Stomach (tissue), 9 donors: ENCODE measurements around the gene BRCA1. TPM values are rescaled to one million over a fixed set of nuclear protein-coding genes. Genes with fewer than 3 reads are reported as not detected.
"Not testable (repeated sequence)": the region's sequence is repeated elsewhere in the genome, so short reads cannot be mapped to it uniquely, and the experiment has no call there.

Source experiments
- DNase-seq, 2 donors: peaks; one replicate each; pipeline versions ENCODE4 v3.0.0 to v3.0.0-alpha.2; 2013 to 2019
- H3K27ac ChIP-seq, 5 donors: fragments of 200-600 bp in 4 of 5; sonication (generic) in 4 of 5; one replicate each; pipeline ENCODE4 v1.5.1; 2013 to 2019; ENCODE audit warnings: mild to moderate bottlenecking in 1 of 5, moderate library complexity in 1 of 5
- H3K27me3 ChIP-seq, 3 donors: fragments of 200-600 bp; sonication (generic); one replicate each; pipeline ENCODE4 v1.5.1; 2017 to 2019; ENCODE audit warnings: mixed run types in 1 of 3
- H3K36me3 ChIP-seq, 4 donors: fragments of 200-600 bp; sonication (generic); 1 replicate in 3 of 4; 2 replicates in 1 of 4; pipeline ENCODE4 v1.5.1; 2016 to 2019
- H3K4me1 ChIP-seq, 4 donors: fragments of 200-600 bp; sonication (generic); one replicate each; pipeline ENCODE4 v1.5.1; 2016 to 2019
- H3K4me3 ChIP-seq, 4 donors: fragments of 200-600 bp; sonication (generic) in 3 of 4; one replicate each; pipeline ENCODE4 v1.5.1; 2016 to 2019; ENCODE audit warnings: mild to moderate bottlenecking in 1 of 4
- H3K9me3 ChIP-seq, 4 donors: fragments of 200-600 bp; sonication (generic); one replicate each; pipeline ENCODE4 v1.5.1; 2016 to 2019
- EP300 ChIP-seq: sonication (generic); formaldehyde crosslinking; IDR thresholded peaks from one replicate; pipeline ENCODE4 v1.6.1; 2017; ENCODE audit warnings: antibody characterized with exemption
- POLR2A ChIP-seq, 4 donors: fragments of 450-650 bp; IDR thresholded peaks; one replicate each; pipeline ENCODE4 v1.6.1; 2016; ENCODE audit warnings: antibody characterized with exemption in 4 of 4, control low read depth in 2 of 4, mild to moderate bottlenecking in 1 of 4, moderate library complexity in 1 of 4
- POLR2AphosphoS5 ChIP-seq, 3 donors: sonication (generic); formaldehyde crosslinking; IDR thresholded peaks; one replicate each; pipeline ENCODE4 v1.6.1; 2016; ENCODE audit warnings: antibody characterized with exemption in 3 of 3
- WGBS, 5 donors: extraction: QIAGEN DNeasy Blood & Tissue Kit in 3 of 5; methylation state at CpG; one replicate each; pipeline versions ENCODE4 v1.1.5 to v1.1.7; 2013 to 2018; 5-methylcytosine and 5-hydroxymethylcytosine counted together
- intact Hi-C: fragments of 100-400 bp; cut with DNase I; formaldehyde crosslinking; loops from one replicate; pipeline ENCODE4 v1.15.1; 2023; ENCODE audit warnings: low total_unique reads
- polyA plus RNA-seq, 3 donors: library from polyadenylated mRNA; stranded (reverse); fragments of 200-250 nt; gene quantifications; one replicate each; pipeline ENCODE4 v1.2.3, GENCODE V29; 2013
- total RNA-seq, 5 donors: library from RNA; depleted of rRNA; stranded (reverse); fragments of >200 nt; gene quantifications; one replicate each; pipeline versions ENCODE4 v1.1.0 to v1.2.3, GENCODE V29; 2014 to 2016
- TF ChIP-seq, protein P1 (sequence below), 7 experiments: fragments of 450-650 bp in 4 of 7; fragments of 200-600 bp in 3 of 7; sonication (generic) in 3 of 7; IDR thresholded peaks; one replicate each; pipeline ENCODE4 v1.5.1; 2016 to 2019; ENCODE audit warnings: antibody characterized with exemption in 7 of 7, control low read depth in 2 of 7, mild to moderate bottlenecking in 1 of 7
- donor health status: healthy with polysubstance abuse.
- donor health status: Bipolar disorder and iron deficiency.
- donor health status: healthy.

BRCA1 gene
- total and polyA plus RNA-seq, 8 donors: 2.0 to 47.5 (median 14.3) TPM

DNA sequence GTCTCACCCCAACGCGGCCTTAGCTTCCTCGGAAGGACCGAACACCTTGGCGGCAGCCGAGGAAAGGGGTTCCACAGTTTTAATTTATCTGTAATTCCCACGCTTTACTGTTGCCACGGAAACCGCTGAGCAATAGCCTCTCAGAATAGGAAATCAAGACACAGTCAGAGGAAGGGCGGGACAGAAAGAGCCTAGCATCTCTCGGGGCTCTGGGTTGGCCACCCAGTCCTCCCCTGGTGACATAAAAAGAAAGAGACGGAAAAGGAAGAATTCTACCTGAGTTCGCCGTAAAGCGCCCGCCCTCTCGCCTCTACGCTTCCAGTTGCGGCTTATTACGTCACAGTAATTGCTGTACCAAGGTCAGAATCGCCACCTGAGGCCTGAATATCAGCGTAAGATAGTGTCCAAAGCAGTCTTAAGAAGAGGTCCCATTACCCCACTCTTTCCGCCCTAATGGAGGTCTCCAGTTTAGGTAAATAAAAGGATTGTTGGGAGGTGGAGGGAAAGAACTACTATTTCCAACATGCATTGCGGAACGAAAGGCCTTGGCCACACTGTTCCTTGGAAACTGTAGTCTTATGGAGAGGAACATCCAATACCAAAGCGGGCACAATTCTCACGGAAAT lies 45.1 kb upstream of the BRCA1 start:
- peak overlapping the region; percentile 65 to 81 (median 72) for H3K4me3 ChIP-seq
- no peaks in the 10 kb centered on the region for H3K27me3 ChIP-seq
- H3K9me3 ChIP-seq: no peaks in the 10 kb centered on the region
- peak; percentile 91 to 98 for DNase-seq
- intact Hi-C loops: loop anchor here (5.0 kb wide), 1 partner anchor 43 kb away; the partner anchor contains the start of gene BRCA1
- WGBS, 5 donors: 0 to 1% (median 1%) methylated on average over 27 of the region's 27 CpGs
- peak overlapping the region; percentile 89 to 99 (median 95) for H3K27ac ChIP-seq
- TF ChIP-seq POLR2AphosphoS5 (IDR thresholded peaks at IDR 0.05): peak; percentile 61 to 92 (median 81)
- no peak for TF ChIP-seq EP300
- TF ChIP-seq POLR2A (IDR thresholded peaks at IDR 0.05): no peak
- TF ChIP-seq, protein P1, sequence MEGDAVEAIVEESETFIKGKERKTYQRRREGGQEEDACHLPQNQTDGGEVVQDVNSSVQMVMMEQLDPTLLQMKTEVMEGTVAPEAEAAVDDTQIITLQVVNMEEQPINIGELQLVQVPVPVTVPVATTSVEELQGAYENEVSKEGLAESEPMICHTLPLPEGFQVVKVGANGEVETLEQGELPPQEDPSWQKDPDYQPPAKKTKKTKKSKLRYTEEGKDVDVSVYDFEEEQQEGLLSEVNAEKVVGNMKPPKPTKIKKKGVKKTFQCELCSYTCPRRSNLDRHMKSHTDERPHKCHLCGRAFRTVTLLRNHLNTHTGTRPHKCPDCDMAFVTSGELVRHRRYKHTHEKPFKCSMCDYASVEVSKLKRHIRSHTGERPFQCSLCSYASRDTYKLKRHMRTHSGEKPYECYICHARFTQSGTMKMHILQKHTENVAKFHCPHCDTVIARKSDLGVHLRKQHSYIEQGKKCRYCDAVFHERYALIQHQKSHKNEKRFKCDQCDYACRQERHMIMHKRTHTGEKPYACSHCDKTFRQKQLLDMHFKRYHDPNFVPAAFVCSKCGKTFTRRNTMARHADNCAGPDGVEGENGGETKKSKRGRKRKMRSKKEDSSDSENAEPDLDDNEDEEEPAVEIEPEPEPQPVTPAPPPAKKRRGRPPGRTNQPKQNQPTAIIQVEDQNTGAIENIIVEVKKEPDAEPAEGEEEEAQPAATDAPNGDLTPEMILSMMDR (IDR thresholded peaks at IDR 0.05): no peak
- H3K36me3 ChIP-seq: peaks cover 0 to 12% (median 4%) of the 10 kb centered on the region in 4 donors
- H3K4me1 ChIP-seq: peaks cover 38 to 67% (median 53%) of the 10 kb centered on the region in 4 donors

DNA sequence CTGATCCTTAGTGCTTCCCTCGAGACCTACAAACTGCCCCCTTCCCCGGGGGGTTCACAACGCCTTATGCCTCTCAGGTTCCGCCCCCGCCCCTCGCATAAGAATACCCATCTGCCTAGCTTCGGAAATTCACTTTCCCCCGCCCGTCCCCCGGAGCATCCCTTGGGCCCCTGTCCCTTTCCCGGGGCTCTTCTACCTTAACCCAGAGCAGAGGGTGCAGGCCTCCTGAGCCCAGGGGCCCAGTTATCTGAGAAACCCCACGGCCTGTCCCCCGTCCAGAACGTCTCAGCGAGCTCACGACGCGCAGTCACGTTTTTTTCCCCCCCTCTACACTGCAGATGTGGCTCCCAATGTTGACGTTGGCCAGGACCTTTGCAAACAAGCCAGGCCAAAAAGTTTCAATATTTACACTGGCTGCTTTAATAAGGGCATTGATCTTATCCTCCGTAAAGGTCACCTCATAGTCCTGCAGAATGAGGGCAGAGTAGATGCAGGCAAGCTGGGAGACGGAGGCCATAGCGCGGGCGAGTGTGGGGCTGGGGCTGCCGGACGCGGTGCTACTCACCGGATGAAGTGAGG lies 44.5 kb upstream of the BRCA1 start:
- intact Hi-C loops: loop anchor here (5.0 kb wide), 1 partner anchor 42 kb away; the partner anchor contains the start of gene BRCA1
- H3K9me3 ChIP-seq: no peaks in the 10 kb centered on the region
- peaks cover 0 to 12% (median 4%) of the 10 kb centered on the region in 4 donors for H3K36me3 ChIP-seq
- no peaks in the 10 kb centered on the region for H3K27me3 ChIP-seq
- peak overlapping the region; percentile 65 to 81 (median 72) for H3K4me3 ChIP-seq
- DNase-seq: peak; percentile 66 to 81
- TF ChIP-seq EP300: no peak
- TF ChIP-seq, protein P1 (IDR thresholded peaks at IDR 0.05): no peak
- TF ChIP-seq POLR2AphosphoS5 (IDR thresholded peaks at IDR 0.05): peak in 1 of 3 donors; percentile 34
- no peak for TF ChIP-seq POLR2A (IDR thresholded peaks at IDR 0.05)
- 0 to 2% (median 1%) methylated on average over 29 of the region's 29 CpGs for whole genome bisulfite sequencing, 5 donors
- peaks cover 32 to 61% (median 47%) of the 10 kb centered on the region in 4 donors for H3K4me1 ChIP-seq
- H3K27ac ChIP-seq: peak overlapping the region; percentile 89 to 99 (median 95)

DNA sequence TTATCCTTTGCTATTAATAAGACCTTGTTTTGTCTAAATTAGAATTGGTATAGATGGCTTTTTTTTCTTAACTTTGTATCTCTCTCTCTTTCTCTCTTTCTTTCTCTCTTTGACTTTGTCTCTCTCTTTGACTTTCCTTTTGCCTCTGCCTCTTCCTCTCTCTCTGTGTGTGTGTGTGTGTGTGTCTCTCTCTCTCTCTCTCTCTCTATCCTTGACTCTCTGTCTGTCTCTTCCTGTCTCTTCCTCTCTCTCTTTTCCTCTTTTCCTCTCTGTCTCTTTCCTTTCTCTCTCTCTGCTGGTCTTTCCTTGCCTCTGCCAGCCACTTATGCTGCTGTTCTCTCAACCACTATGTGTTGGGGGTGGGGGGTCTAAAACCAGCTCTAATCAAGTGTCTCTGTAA lies 40.8 kb upstream of the BRCA1 start:
- H3K27ac ChIP-seq, H3K9me3 ChIP-seq, H3K4me3 ChIP-seq, intact Hi-C loops, H3K27me3 ChIP-seq, DNase-seq: not testable (repeated sequence)
- Histone ChIP-seq H3K36me3 (peaks cover 0 to 32% (median 8%) of the 10 kb centered on the region in 4 donors), H3K4me1 (peaks cover 8 to 30% (median 21%) of the 10 kb centered on the region in 4 donors)

DNA sequence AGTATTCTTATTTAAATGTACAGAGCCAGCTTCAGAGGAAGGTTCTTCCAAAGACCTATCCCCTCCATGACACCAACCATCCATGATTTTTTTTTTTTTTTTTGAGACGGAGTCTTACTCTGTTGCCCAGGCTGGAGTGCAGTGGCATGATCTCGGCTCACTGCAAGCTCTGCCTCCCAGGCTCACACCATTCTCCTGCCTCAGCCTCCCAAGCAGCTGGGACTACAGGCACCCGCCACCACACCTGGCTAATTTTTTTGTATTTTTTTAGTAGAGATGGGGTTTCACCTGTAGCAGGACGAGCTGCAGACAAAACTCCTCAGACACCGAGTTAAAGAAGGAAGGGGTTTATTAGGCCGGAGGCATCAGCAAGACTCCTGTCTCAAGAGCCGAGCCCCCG lies 34.8 kb upstream of the BRCA1 start:
- 89 to 96% (median 95%) methylated on average over 8 of the region's 8 CpGs for WGBS, 5 donors
- H3K4me3 ChIP-seq, H3K4me1 ChIP-seq, DNase-seq, intact Hi-C loops, H3K27me3 ChIP-seq, H3K27ac ChIP-seq, H3K9me3 ChIP-seq: not testable (repeated sequence)
- H3K36me3 ChIP-seq: peaks cover 3 to 45% (median 24%) of the 10 kb centered on the region in 4 donors

DNA sequence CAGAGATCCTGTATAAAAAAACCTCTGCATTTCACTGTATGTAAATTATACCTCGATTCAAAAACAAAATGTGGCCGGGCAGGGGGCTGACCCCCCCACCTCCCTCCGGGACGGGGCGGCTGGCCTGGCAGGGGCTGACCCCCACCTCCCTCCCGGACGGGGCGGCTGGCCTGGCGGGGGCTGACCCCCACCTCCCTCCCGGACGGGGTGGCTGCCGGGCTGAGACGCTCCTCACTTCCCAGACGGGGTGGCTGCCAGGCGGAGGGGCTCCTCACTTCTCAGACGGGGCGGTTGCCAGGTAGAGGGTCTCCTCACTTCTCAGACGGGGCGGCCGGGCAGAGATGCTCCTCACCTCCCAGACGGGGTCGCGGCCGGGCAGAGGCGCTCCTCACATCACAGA lies 34.1 kb upstream of the BRCA1 start:
- not testable (repeated sequence) for H3K27me3 ChIP-seq, H3K27ac ChIP-seq
- 86 to 94% (median 90%) methylated on average over 8 to 25 of the region's 25 CpGs for WGBS, 5 donors

DNA sequence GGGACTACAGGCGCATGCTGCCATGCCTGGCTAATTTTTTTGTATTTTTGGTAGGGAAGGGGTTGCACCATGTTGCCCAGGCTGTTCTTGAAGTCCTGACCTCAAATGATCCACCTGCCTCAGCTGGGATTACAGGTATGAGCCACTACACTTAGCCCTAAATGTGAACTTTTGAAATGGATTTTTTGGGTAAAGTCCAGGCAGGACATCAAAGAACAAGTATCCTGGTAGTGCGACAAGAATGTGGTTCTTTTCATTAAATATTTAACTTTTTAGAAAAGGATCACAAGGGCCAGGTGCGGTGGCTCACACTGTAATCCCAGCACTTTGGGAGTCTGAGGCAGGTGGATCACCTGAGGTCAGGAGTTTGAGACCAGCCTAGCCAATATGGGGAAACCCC lies 30.5 kb upstream of the BRCA1 start:
- peaks cover 3 to 30% (median 21%) of the 10 kb centered on the region in 4 donors for H3K36me3 ChIP-seq
- 77 to 88% (median 83%) methylated on average over 3 of the region's 3 CpGs for WGBS, 5 donors
- H3K4me3 ChIP-seq: no peak overlapping the region
- TF ChIP-seq EP300 (no peak), POLR2A (IDR thresholded peaks at IDR 0.05) (no peak), POLR2AphosphoS5 (IDR thresholded peaks at IDR 0.05) (no peak)
- TF ChIP-seq, protein P1 (IDR thresholded peaks at IDR 0.05): no peak
- H3K27ac ChIP-seq: no peak overlapping the region
- intact Hi-C loops: no loop called here
- no peaks in the 10 kb centered on the region for H3K4me1 ChIP-seq
- H3K27me3 ChIP-seq: no peaks in the 10 kb centered on the region
- peaks cover 0 to 2% (median 0%) of the 10 kb centered on the region in 4 donors for H3K9me3 ChIP-seq
- no peak for DNase-seq

More for the DNA sequence above, 34.1 kb upstream of the BRCA1 start:
- DNase-seq, H3K9me3 ChIP-seq, H3K4me3 ChIP-seq, intact Hi-C loops, H3K4me1 ChIP-seq: not testable (repeated sequence)
- peaks cover 3 to 42% (median 23%) of the 10 kb centered on the region in 4 donors for H3K36me3 ChIP-seq

DNA sequence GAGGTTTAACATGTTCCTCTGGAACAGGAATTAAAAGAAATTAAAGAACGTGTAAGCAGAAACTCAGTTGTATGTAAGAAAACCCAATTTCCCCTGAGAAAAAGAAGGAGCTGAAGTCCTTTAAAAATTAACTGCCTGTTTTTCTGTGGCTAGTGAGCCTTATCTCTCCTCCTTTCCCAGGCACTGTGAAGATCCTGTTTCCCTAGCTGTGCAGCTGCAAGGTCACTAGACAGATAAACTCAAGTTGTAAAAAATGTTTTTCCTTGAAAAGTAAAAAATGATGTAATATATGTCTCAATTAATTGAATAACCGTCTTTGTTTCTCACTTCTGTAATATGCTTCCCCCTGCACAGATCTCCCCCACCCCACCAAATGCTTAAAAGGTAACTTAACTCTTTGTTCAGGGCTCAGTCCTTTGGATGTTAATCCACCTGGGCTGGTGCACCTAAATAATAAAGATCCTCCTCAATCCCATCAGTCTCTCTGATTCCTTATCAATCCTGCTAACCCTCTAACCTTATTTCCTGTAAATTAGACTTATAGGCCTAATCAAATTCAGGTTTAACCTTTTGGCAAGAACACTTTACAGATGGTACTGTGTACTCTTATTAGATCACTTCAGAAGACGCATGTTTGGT lies 28.2 kb upstream of the BRCA1 start:
- H3K9me3 ChIP-seq, H3K27ac ChIP-seq, H3K4me1 ChIP-seq, H3K27me3 ChIP-seq, intact Hi-C loops, H3K4me3 ChIP-seq, DNase-seq: not testable (repeated sequence)
- peaks cover 3 to 26% (median 14%) of the 10 kb centered on the region in 4 donors for H3K36me3 ChIP-seq
- WGBS, 5 donors: 74 to 90% (median 79%) methylated on average over 3 of the region's 3 CpGs
